Body of pancreas (tissue), 4 donors: ENCODE results near the gene ARL4A.

Experiments used
- CTCF ChIP-seq, 7 experiments: fragments of 450-650 bp in 4 of 7; fragments of 200-600 bp in 3 of 7; sonication (generic) in 3 of 7; IDR thresholded peaks; one replicate each; pipeline ENCODE4 v1.5.1; 2016 to 2019; ENCODE audit warnings: antibody characterized with exemption in 7 of 7
- POLR2A ChIP-seq, 3 donors: fragments of 450-650 bp; IDR thresholded peaks; one replicate each; pipeline ENCODE4 v1.6.1; 2016; ENCODE audit warnings: antibody characterized with exemption in 3 of 3, mild to moderate bottlenecking in 2 of 3

DNA sequence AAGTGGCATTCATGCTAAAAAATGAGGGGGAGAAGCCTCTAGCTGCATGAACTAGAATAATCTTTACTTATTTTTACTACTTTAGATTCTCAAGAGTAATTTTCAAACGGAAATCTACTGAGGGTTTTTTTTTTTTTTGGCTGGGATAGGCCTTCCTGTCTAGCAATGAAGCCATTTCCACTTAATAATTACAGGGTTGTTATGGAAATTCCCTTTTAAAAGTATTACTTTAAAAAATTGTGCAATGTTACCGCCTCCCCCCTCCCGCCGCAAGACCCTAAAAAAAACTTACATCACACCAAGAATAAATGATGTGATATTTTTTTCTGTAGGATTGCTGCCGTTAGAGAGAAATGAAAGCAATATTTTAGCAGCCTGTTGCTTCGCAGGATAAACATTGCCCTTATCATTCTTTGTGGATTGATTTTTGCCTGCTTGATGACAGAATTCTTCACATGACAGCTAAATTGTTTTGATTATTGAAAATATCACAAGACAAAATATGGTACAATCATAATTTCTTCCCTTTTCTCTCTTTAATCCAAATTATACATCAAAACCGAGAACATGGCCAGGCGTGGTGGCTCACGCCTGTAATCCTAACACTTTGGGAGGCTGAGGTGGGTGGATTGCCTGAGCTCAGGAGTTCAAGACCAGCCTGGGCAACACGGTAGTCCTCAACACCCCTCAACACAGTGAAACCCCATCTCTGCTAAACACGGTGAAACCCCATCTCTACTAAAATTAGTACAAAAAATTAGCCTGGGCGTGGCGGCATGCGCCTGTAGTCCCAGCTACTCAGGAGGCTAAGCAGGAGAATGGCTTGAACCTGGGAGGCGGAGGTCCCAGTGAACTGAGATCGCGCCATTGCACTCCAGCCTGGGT lies 32.8 kb downstream of the ARL4A start:
- TF ChIP-seq POLR2A (IDR thresholded peaks at IDR 0.05) (no peak), CTCF (IDR thresholded peaks at IDR 0.05) (no peak)
